Measurements from ENCODE around the gene RNF43.

- TF ChIP-seq CTCF (IDR thresholded peaks at IDR 0.05) (no peak), POLR2A (IDR thresholded peaks at IDR 0.05) (no peak)
Measured at GRCh38 chr17:58377661-58378060, 39.7 kb downstream of the RNF43 start.

Measured in body of pancreas (tissue), 4 donors.